GM18499 (cell line): ENCODE results near the gene FOXC2.

ENCODE experiments used
- ATAC-seq: cut with Tn5 transposase; IDR thresholded peaks from one replicate; pipeline ENCODE4 v1.9.1; 2021; ENCODE audit warnings: moderate number of reproducible peaks; ENCODE audit not compliant: insufficient read depth, unreplicated experiment

FOXC2 gene

GRCh38 chr16:86605950-86606349, 39.3 kb downstream of the FOXC2 start:
- ATAC-seq = no peak

- ATAC-seq = no peak
Measured at GRCh38 chr16:86608301-86608747, 41.7 kb downstream of the FOXC2 start.

GRCh38 chr16:86609115-86609514, 42.5 kb downstream of the FOXC2 start:
- no peak for ATAC-seq

- no peak for ATAC-seq
Measured at GRCh38 chr16:86609661-86610060, 43.0 kb downstream of the FOXC2 start.

GRCh38 chr16:86610779-86611524, 44.3 kb downstream of the FOXC2 start:
- no peak for ATAC-seq

- ATAC-seq = no peak
Measured at GRCh38 chr16:86611525-86611855, 44.9 kb downstream of the FOXC2 start.

- no peak for ATAC-seq
Measured at GRCh38 chr16:86611941-86612340, 45.3 kb downstream of the FOXC2 start.

GRCh38 chr16:86614699-86615098, 48.1 kb downstream of the FOXC2 start:
- ATAC-seq = no peak

- no peak for ATAC-seq
Measured at GRCh38 chr16:86616906-86617305, 50.3 kb downstream of the FOXC2 start.

- no peak for ATAC-seq
Measured at GRCh38 chr16:86618431-86619238, 52.0 kb downstream of the FOXC2 start.
